GM15510 (cell line): ENCODE results near the gene ZNF550.

Experiments
- POLR2A ChIP-seq: IDR thresholded peaks from 3 replicates; pipeline ENCODE4 v1.6.1; 2011; ENCODE audit warnings: borderline replicate concordance; ENCODE audit not compliant: insufficient read length; ENCODE audit errors: extremely low read depth

Gene ZNF550

GRCh38 chr19:57559404-57560025, at the start of gene ZNF550:
Gene ZNF550, minus strand, starts transcription at chr19:57559863. Its CDS starts 181 bp downstream, at chr19:57559682.
- peak; percentile 67 for TF ChIP-seq POLR2A

- no peak for TF ChIP-seq POLR2A
Measured at GRCh38 chr19:57606931-57607330, 47.3 kb upstream of the ZNF550 start.

GRCh38 chr19:57599761-57600383, 40.2 kb upstream of the ZNF550 start, which contains the start of gene ZNF530:
Gene ZNF530, plus strand, starts transcription at chr19:57599885. Its CDS starts 4,461 bp downstream, at chr19:57604346.
- TF ChIP-seq POLR2A, result peak; percentile 56

GRCh38 chr19:57599377-57599760, 39.7 kb upstream of the ZNF550 start:
- TF ChIP-seq POLR2A, result no peak

GRCh38 chr19:57587529-57587928, 27.9 kb upstream of the ZNF550 start:
- no peak for TF ChIP-seq POLR2A

- TF ChIP-seq POLR2A, result peak; percentile 21
Measured at GRCh38 chr19:57583521-57584416, 24.1 kb upstream of the ZNF550 start, which contains the start of gene ZIK1. Gene ZIK1, plus strand, starts transcription at chr19:57584145. Its CDS starts 212 bp downstream, at chr19:57584357.

- TF ChIP-seq POLR2A, result no peak
Measured at GRCh38 chr19:57583104-57583520, 23.4 kb upstream of the ZNF550 start.

- peak; percentile 54 for TF ChIP-seq POLR2A
Measured at GRCh38 chr19:57578487-57579205, 19.0 kb upstream of the ZNF550 start, which contains the start of gene ZNF416. Gene ZNF416, minus strand, starts transcription at chr19:57578911. Its CDS starts 207 bp downstream, at chr19:57578704.

GRCh38 chr19:57576661-57577060, 17.0 kb upstream of the ZNF550 start:
- TF ChIP-seq POLR2A, result no peak

GRCh38 chr19:57572415-57572947, 12.8 kb upstream of the ZNF550 start:
- no peak for TF ChIP-seq POLR2A

- no peak for TF ChIP-seq POLR2A
Measured at GRCh38 chr19:57570707-57571106, 11.0 kb upstream of the ZNF550 start.

GRCh38 chr19:57566396-57567265, 7.0 kb upstream of the ZNF550 start:
- TF ChIP-seq POLR2A, result no peak

- TF ChIP-seq POLR2A, result no peak
Measured at GRCh38 chr19:57563547-57563946, 3.9 kb upstream of the ZNF550 start.
